ENCODE data around the gene ZNF575. TPM values are rescaled to one million over a fixed set of nuclear protein-coding genes. Genes with fewer than 3 reads are reported as not detected.

The ZNF575 gene, protein sequence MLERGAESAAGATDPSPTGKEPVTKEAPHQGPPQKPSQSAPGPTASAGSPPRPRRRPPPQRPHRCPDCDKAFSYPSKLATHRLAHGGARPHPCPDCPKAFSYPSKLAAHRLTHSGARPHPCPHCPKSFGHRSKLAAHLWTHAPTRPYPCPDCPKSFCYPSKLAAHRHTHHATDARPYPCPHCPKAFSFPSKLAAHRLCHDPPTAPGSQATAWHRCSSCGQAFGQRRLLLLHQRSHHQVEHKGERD
- total RNA-seq (2014; rRNA removed), result 1.5 TPM in 1 of 2 replicates, not detected in the other
- polyA plus RNA-seq (2012), result 3.0 TPM

DNA sequence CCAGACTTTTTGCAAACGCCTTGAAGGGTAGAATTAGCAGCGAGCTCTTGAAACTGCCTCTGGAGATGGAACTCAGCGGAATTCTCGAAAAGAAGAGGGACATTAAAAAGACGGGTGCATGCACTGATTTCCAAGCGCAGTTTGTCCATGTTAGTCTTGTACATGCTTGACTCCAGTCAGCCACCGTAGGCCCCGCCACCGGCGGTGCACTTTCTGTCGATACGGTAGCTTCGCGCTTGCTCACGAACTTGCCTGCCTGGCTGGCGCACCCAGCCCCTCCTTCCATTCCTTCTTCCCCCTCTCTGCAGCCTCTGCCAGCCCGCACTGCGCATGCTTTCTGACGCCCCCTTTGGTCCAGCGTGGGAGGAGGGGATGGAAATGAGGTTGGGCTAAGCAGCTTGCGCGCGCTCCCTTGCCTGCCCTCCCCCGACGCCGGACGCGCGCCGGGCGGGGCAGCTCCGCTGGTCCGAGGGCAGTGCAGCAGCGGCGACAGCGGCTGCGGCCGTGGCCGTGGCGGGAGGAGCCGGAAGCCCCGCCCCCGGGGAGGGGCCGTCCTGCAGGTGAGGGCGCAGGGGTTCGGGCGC is at the start of gene ZNF575:
TSS of gene ZNF575 (plus strand) at position 227 of the 584 bp plus-strand sequence. CDS start 1,235 bp downstream, outside the sequence.
- DNase-seq (ENCODE audit: low read depth), result peak; percentile 91

DNA sequence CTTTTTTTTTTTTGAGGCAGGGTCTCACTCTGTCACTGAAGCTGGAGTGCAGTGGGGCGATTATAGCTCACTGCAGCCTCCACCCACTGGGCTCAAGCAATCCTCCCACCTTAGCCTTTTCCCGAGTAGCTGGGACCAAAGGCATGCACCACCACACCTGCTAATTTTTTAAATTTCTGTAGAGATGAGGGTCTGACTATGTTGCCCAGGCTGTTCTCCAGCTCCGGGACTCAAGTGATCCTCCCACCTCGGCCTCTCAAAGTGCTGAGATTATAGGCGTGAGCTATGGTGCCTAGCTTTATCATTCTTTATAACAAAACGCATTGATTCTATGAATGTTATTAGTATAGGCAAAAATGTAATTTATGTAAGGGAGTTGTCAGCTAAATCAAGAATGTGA is 49.7 kb upstream of the ZNF575 start:
- DNase-seq (ENCODE audit: low read depth), result no peak

DNA sequence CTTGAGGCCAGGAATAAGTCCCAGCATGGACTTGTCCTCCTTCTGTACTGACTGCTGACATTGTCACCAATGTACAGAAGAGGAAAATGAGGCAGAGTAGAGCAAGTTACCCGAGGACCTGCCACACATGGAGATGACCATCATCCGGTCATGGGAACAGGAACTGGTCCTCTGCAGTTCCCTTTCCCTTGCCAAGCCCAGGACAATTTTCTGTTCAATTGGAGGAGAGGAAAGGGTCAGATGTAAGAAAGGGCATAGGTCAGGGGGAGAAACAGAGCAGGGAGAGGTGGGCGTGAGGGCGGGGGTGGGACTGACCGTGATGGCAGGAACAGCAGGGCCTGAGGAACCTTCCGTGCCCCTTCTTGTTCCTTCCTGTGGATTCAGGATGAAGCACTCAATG is 47.0 kb upstream of the ZNF575 start:
- no peak for DNase-seq (ENCODE audit: low read depth)

DNA sequence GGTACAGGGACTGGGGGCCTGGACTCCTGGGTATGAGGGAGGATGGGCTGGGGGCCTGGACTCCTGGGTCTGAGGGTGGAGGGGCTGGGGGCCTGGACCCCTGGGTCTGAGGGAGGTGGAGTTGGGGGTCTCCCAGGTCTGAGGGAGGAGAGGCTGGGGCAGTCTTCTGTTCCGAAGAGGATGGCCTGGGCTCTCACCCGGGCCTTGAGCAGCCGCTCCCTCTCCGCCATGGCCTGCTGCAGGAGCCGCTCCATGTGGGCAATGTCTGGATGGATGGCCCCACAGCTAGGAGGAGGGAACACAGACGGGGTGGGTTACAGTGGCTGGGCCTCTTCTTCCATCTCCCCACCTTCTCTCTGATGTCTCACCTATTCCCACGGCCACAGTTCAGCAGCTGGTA is 46.6 kb upstream of the ZNF575 start:
- DNase-seq (ENCODE audit: low read depth), result no peak

DNA sequence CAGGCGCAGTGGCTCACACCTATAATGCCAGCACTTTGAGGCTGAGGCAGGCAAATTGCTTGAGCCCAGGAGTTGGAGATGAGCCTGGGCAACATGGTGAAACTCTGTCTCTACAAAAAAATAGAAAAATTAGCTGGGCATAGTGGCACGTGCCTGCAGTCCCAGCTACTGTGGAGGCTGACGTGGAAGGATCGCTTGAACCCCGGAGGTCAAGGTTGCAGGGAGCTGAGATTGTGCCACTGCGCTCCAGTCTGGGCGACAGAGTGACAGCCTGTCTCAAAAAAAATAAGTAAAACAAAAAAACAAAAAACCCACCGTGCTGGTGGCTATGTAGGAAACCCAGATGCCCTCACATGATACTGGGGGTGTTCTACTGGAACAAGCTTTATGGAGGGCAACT is 44.8 kb upstream of the ZNF575 start:
- DNase-seq (ENCODE audit: low read depth), result no peak

DNA sequence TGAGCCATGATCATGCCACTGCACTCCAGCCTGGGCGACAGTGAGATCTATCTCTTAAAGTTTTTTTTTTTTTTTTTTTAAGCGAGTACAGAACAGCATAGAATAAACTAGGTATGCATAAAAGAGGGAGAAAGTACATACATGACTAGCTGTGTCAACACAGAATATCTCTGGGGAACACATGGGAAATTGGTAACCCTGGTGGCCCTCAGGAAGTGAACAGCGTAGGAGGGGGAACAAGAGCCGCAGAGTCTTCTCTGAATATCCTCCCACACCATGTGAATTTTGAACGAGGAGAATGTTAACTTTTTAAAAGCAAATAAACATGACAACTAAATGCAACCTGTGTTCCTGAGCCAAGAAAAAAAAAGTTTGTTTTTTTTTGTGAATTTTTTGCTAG is 43.7 kb upstream of the ZNF575 start:
- DNase-seq (ENCODE audit: low read depth), result no peak

DNA sequence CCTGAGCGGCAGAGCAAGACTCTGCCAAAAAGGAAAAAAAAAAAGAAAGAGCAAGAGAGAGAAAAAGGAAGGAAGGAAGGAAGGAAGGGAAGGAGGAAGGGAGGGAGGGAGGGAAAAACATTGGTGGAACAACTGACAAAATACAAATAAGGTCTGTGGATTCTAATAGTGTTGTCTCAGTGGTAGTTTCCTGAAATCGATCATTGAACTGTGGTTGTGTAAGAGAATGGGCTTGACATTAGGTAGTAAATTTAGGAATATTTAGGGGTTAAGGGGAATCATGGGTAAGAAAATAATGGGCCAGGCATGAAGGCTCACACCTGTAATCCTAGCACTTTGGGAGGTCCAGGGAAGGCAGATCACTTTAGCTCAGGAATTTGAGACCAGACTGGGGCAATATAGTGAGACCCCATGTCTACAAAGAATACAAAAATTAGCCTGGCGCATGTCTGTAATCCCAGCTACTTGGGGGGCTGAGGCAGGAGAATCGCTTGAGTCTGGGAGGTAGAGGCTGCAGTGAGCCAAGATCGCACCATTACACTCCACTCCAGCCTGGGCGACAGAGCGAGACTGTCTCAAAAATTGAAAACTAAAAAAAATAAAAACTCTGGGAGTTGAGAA is 42.9 kb upstream of the ZNF575 start:
- no peak for DNase-seq (ENCODE audit: low read depth)

DNA sequence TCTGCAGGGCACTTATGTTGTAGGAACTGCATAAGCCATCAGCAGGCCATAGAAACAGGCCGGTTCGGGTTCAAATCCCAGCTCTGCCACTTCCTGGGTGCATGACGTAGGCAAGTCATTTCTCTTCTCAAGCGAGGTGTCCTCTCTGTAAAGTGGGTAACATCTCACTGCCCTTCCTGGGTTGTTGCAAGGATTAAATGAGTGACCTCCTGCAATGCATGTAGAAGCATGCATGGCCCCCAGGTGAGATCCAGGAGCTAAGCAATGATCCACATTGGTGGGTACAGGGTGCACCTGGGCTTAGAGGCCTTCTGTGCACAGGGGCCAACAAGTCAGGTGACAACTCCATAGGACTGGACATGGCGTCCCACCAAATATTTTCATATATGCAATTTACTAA is 42.2 kb upstream of the ZNF575 start:
- DNase-seq (ENCODE audit: low read depth), result no peak

DNA sequence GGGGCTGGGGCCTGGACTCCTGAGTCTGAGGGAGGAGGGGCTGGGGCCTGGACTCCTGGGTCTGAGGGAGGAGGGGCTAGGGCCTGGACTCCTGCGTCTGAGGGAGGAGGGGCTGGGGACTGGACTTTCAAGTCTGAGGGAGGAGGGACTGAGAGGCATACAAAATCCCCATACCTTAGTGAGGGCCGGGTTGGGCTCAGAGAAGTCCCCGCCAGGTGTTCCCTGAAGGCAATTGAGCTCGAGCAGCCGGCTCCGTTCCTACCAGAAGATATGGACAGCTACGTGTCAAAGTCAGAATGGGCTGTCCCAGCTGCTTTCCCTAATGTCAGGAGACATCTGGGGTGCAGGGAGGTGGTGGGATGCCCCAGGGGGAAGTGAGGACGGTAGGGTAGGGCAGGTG is 37.9 kb upstream of the ZNF575 start:
- DNase-seq (ENCODE audit: low read depth), result no peak

DNA sequence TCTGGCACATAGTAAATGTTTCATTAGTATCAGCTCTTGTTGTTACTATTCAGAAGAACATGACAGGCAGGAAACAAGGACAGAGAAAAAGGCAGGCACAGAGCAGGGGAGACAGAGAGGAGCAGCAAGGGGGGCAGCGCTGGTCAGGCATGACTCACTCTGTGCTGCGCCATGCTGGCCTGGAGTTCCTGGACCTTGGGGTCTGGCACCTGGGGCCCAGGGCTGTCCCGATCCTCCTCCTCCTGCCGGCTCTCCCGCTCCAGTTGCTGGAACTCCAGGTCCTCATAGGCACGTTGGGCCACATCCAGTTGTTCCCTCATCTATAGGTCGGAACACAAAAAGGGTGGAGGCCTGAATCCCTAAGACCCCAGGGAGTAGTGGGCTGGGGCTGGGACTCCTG is 36.0 kb upstream of the ZNF575 start:
- DNase-seq (ENCODE audit: low read depth), result no peak

DNA sequence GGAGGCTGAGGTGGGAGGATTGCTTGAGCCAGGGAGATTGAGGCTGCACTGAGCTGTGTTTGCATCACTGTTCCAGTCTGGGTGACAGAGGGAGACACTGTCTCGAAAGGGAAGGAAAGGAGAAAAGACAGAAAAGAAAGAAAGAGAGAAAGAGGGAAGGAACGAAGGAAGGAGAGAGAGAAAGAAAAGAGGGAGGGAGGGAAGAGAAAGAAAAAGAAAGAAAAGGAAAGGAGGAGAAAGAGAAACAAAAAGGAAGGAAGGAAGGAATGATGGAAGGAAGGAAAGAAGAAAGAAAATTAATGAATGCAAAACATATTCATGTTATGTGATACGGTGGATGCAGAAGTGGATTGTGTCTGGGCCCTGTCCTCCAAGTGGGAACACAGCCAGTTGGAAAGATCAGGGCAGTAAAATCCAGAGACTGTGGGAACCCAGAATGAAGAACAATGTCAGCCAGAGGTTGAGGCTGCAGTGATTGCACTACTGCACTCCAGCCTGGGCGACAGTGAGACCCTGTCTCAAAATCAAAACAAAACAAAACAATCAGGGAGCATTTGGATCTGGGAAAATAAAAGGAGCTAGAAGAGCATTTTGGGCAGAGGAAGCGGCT is 34.6 kb upstream of the ZNF575 start:
- DNase-seq (ENCODE audit: low read depth), result no peak

DNA sequence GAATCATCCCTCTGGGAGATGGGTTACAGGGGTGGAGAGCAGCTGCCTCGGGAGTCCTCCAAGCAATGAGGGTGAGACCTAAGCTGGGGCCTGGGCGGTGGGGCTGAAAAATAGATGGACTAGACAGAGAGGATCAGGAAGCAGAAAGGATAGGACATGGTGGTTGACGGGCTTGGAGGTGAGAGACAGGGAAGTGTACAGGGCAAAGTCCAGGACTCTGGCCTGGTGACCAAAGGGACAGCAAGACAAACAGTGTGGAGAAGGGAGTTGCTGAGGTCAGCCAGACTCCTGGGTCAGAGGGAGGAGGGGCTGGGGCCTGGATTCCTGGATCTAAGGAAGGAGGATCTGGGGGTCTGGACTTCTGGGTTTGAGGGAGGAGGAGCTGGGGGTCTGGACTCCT is 33.9 kb upstream of the ZNF575 start:
- no peak for DNase-seq (ENCODE audit: low read depth)

DNA sequence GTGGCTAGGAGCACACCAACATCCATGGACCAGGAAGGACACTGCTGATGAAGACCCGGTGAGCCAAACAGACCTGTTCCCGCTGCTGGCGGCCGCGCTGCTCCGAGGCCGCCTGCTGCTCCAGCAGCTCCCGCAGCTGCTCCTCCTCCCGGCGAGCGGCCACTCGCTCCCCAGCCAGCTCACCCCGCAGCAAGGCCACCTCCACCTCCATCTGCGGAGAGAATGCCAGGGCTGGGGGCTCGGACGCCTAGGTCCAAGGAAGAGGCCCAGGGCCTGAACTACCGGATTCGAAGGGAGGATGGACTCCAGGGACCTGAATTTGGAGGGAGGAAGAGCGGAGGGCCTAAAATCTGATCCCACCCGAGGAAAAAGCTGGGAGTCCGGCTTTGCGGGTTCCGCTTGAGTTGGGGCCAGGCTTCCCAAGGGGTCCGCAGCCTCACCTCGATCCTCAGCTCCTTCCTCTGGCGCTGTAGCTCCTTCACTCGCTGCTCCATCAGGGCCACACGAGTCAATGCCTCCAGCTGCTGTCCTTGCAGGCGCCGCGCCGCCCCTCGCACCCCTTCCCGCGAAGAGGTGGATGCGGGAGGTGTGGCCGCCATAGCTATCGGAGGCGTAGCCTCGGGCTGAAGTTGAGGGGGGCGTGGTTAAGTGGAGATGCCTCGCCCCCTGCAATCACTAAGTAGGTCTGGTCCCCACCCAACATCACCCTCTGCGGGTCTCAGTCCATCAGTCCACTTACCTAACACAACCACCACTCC is 31.1 kb upstream of the ZNF575 start:
- DNase-seq (ENCODE audit: low read depth), result no peak

DNA sequence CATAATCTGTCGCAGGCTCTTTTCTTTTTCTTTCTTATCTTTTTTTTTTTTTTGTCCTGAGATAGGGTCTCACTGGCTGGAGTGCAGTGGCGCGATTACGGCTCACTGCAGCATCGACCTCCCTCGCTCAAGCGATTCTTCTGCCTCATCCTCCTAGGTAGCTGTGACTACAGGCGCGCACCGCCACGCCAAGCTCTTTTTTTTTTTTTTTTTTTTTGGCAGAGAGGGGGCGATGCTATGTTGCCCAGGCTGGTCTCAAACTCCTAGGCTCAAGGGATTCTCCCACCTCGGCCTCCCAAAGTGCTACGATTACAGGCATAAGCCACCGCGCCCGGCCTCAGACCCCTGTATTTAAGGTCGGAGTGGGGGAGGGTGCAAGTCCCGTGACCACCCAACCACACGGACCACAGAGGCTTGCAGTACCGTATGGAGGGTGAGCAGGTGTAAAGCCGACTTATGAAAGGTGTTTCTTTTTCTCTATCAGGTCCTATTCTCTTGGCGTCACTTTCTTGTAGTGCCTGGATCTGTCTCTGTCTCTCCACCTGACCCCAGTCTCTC is 30.5 kb upstream of the ZNF575 start:
- DNase-seq (ENCODE audit: low read depth), result no peak

DNA sequence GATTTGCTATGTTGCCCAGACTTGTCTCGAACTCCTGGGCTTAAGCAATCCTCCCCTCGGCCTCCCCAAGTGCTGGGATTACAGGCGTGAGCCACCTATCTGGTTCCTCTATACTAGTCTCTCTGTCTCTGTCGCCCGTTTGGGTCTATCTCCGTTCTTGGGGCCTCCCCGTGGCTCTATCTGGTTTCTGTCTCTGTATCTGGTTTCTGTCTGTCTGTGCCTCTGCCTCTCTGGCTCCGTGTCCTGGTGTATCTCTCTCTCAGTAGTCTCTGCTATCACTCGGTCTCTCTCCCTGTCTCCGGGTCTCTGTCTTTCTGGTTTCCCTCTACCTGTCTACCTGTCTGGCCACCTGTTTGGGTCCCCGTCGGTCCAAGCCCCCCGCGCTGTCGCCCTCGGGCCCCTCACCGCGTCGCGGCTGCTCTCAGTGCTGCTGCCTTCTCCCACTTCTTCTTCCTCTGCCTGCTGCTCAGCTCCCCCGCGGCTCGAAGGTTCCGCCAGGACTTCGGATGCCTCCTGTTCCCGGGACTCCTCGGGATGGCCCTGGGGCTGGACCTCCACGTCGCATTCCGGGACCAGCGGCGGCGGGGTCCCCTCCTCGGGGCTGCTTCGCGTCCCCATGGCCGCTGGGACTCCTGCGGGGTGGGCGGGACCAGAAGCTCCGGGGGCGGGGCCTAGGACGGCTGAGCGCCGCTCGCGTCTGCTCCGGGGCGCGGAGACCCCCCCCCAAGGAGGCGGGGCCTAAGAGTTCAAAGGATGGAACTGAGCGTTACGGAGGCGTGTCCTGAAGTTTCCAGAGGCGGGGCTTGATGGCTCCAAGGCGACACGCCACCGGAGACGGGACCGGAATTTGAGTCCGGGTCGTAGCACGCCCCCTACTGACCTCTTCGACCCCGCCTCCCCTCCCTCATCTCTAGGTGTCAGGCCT is 29.2 kb upstream of the ZNF575 start:
- peak; percentile 85 for DNase-seq (ENCODE audit: low read depth)

DNA sequence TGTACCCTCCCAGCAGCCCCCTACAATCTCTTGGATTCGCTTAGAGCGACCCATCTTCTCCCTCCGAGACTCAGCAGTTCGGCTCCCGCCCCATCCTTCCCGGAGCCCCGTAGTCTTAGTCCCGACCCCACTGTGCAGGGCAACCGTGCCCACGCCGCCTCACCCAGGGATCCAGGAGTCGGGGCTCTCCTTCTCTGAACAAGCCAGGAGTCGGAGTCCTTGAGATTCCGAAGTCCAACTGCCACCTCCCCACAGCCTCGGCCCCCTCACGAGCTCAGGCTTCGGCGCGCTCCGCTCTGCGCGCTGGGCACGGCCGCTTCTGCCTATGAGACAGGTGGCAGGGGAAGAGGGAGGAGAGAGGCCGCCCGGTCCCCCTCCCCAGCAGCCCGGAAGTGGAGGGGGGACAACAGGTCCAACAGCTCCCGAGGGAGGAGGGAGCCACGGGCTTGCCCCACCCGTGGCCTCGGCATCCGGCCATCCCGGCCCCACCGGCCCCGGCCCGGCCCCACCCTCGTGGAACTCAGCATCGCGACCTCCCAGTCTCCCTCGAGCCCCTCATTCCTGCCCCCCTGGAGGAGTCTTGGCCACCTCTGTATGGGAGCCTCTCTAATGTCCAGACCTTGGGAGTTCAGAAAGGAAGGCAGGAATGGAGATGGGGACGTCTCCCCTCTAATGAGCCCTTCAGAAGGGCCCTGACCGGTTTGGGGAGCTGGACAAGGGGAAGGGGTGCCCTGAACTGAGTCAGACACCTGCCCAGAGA is 28.4 kb upstream of the ZNF575 start, which contains the start of gene PHLDB3:
TSS of gene PHLDB3 (minus strand) at position 321 of the 760 bp plus-strand sequence. CDS start 628 bp downstream, outside the sequence.
- peak; percentile 14 for DNase-seq (ENCODE audit: low read depth)

DNA sequence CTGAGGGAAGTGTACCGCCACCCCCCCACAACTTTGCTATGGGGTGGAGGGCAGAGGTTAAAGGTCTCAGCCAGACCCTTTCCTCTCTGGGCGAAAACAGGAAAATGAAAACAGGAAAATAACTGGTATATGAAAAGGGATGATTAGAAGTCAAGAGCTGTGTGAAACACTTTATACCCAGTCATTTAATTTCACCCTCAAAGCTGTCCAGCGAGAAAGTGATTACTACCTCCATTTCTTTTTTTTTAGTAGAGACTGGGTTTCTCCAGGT is 27.9 kb upstream of the ZNF575 start:
- no peak for DNase-seq (ENCODE audit: low read depth)

DNA sequence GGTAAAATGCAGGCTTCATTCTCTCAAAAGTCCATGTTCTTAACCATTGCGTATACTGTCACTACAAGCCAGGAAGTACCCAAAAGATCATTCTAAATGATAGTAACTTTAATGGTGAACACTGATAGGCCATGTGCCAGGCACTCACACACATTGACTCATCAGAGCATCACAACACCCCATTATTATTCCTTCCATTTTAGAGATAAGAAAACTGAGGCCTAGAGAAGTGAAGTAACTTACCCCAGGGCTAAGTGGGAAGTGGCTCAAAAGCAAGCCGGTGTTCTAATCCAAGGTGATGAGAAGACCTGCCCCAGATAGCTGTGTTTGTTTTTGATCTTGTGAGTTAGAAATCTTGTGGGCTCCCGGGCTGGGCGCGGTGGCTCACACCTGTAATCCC is 27.0 kb upstream of the ZNF575 start:
- no peak for DNase-seq (ENCODE audit: low read depth)

DNA sequence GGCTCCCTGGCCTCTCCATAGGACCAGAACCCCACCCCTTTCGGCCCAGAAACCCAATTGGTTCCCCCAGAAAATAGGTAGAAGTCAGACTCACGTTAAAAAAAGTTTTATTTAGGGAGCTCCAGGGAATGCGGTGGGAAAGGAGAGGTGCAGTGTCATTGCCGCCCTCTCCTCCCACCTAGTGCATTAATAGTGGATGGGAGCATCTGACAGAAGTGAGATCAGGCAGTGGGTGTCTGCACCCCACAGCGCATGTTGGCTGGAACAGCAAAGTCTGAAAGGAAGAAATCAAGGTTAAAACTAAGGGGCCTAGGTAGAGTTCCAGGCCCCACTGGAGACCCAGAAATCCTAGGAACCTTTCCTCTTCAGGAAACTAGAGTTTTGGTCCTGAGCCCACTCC is 26.4 kb upstream of the ZNF575 start:
- DNase-seq (ENCODE audit: low read depth), result no peak

DNA sequence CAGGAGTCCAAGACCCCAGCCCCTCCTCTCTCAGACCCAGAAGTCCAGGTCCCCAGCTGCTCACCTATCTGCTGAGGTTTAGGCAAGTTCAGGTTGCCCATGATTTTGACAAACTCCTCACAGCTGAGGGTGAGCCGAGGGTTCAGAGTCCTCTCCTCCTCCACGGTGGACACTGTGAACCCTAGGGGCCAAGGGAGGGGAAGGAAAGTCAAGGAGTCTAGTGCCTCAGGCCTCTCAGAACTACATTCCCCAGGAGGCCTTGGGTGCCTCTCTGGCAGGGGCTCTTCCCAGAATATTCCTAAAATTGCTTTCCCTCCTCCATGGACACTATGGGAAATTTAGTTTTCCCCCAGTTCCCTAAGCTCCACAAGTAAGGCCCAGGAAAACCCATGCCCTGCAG is 25.1 kb upstream of the ZNF575 start:
- DNase-seq (ENCODE audit: low read depth), result no peak
